Measurements from ENCODE around the gene EFHD1.
"Not testable (repeated sequence)": the region's sequence is repeated elsewhere in the genome, so short reads cannot be mapped to it uniquely, and the experiment has no call there.

Gene EFHD1

DNA sequence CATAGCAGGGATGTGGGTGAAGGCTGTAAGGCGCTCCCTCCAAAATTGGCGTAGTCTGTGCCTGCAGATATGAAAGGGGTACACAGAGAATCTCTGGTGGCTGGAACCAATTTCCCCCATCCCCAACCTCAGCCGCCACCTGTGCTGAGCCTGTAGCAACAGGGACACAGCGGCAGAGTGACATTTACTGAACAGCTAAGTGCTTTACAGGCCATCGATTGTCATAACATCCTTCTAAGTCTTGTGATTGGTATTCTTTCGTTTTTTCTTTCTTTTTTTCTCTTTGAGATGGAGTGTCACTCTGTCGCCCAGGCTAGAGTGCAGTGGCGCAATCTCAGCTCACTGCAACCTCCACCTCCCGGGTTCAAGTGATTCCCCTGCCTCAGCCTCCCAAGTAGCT is 12.2 kb upstream of the EFHD1 start:
- ATAC-seq, result no peak
- no peak for DNase-seq

DNA sequence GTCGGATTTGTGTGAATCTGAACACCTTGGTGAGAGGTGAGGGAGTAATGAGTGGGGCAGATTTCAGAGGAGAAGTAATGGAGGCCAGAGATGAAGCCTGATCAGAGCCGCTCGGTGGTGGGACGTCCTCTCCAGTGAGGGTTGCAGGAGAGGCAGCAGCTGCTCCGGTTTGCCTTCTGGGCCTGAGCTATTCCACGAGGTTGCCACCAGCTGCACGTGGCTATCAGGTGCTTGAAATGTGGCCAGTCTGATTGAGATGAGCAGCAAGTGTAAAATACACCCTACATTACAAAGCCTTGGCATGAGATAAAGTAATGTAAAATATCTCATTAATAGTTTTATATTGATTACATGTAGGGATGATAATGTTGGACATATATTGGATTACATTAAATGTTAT is 10.8 kb upstream of the EFHD1 start:
- ATAC-seq (no peak), DNase-seq (no peak)

DNA sequence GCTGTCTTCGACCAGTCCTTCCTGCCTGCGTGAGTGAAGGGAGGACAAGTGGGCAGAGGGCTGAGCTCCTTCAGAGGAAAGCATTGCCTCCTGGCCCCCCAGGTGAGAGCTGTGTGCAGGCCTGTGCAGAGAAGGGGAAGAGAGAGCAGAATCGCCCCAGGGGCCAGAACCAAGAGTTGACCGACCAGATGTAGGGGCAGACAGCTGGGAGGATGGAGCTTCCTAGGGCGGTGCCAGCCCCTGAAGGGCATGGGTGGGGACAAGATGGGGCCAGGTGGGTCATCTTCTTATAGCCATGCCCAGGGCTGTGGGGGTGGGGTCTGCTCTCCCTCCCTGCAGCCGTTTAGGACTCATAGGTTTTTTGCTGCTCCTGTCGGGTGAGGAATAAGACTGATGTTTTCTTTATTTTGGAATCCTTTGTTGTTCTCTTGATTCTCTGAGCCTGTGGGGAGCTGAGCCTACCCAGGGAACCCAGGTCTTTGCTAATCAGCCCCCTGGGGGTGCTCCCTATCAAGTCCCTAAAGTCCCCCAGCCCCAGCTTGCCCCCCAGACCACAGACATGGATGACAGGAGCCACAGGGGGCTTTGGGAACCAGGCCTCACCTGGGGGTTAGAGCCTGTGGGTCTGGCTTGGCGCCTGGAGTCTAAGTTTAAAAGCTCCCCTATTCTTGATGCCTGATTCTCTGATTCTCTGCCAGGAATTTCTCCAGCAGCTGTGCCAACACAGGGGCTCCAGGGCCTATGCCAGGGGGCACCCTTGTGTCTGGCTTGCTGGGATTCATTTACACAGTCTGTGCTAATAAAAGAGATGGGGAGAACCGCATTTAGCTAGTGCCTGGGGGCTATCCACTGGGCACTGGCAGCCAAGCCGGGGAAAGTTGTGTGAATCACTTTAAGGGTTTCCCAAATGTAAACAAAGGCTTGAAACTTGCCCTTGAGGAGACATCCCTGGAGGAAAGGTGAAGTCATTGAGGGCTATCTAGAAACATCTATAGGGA is 9.3 kb upstream of the EFHD1 start:
- no peak for DNase-seq
- ATAC-seq, result no peak

DNA sequence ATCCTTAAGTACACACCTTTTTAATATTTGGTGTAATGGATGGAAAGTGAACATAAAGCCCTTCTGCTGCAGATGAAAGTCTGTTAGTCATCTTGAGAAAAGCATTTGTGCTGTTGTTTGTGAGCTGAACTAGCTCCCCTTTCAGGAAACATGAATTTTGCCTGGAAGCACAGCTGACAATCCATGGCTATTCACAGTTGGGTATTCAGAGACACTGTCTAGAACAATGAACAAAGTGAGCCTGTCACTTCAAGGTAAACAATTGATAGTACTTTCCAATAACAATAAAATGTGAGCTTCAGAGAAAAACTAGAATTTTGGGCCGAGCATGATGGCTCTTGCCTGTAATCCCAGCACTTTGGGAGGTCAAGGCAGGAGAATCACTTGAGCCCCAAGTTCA is 6.8 kb upstream of the EFHD1 start:
- ATAC-seq, result no peak
- DNase-seq, result no peak

DNA sequence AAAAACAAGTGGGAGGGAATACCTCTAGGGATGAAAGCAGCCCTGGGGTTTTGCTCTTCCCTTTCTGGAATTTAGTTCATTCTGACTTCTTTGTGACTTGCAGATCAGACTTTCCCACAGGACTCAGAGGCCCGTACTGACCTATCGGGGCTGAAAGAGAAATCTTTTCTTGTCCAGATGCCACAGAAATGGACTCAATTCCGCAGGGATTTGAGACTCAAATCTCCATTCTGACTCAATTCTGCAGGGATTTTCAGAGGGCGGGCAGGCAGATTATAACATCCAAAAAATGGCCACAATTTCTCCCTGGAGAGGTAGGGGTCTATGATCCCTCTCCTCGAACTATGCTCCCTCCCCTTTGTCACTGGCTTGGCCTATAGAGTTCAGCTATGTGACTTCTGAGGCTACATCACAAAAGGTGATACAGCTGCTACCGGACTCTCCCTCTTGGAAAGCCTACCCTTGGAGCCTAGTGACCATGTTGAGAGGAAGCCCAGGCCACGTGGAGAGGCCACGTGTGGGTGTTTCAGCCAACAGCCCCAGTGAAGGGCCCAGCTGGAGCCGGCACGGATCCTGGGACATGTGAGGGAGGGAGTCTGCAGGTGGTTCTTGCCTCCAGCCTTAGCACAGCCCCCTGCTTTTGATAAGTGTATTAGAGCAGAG is 4.8 kb upstream of the EFHD1 start:
- DNase-seq, result no peak
- ATAC-seq, result no peak

DNA sequence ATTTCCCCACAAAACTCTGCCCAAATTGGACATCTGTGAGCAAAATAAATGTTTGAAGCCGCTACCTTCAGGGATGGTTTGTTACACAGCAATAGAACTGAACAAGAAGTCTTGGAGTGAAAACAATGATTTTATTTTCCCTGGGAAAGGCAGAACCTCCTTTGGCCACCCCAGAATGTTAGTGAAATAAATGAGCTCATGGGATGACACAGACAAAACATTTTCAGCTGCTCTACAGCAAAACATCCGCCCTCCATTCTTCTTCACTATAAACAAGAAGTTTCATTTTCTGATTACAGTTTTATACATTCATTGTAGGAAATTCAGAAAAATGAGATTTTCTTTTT is 4.3 kb upstream of the EFHD1 start:
- ATAC-seq (no peak), DNase-seq (no peak)

DNA sequence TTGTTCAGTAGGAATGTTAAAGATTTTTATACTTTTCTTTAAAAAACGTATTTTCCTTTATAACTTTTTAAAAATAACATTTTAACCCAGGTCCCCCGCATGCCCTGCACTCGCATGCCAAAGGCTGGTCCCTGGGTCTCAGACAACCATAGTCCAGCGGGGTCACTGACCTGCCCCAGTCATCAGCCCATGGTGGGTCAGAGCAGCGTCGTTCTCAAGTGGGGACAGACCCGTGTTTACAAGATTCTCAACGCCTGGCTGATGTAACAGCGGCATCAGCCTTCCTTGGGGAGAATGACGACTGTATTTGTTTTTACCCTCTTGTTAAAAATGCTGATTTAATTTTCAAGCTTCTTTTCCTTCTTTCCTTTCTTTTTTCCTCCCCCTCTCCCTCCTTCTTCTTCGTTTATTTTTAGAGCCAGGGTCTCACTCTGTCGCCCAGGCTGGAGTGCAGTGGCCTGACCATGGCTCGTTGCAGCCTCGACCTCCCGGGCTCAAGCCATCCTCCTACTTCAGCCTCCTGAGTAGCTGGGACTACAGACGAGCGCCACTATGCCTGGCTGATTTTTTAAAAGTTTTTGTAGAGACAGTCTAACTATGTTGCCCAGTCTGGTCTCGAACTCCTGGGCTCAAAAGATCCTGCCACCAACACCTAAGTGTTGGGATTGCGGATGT is 1.0 kb upstream of the EFHD1 start:
- ATAC-seq (no peak), DNase-seq (no peak)

DNA sequence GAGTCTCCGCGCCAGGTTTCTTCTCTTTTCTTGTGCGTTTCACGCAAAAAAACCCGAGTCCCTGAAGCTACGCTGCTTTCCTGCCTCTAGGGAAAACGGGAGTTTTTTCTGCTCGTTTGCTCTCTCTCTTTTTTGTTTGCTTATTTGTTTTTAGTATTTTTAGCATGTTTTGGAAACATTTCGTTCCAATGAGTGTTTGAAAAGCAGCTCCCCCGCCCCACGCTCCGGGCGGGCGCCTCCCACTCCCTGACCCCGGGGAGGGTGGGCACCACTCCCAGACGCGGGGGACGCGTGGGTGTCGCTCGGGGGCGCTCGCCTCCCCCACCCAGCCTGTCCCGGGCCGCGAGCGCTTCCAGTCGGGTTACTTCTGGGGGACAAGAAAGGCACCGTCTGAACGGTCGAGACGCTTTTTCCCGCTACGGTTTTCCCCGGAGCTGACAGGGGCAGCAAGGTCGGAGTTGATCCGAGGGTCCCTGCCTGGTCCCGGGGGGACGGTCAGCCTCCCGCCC is 446 bp upstream of the EFHD1 start:
- ATAC-seq, result no peak
- DNase-seq, result no peak

DNA sequence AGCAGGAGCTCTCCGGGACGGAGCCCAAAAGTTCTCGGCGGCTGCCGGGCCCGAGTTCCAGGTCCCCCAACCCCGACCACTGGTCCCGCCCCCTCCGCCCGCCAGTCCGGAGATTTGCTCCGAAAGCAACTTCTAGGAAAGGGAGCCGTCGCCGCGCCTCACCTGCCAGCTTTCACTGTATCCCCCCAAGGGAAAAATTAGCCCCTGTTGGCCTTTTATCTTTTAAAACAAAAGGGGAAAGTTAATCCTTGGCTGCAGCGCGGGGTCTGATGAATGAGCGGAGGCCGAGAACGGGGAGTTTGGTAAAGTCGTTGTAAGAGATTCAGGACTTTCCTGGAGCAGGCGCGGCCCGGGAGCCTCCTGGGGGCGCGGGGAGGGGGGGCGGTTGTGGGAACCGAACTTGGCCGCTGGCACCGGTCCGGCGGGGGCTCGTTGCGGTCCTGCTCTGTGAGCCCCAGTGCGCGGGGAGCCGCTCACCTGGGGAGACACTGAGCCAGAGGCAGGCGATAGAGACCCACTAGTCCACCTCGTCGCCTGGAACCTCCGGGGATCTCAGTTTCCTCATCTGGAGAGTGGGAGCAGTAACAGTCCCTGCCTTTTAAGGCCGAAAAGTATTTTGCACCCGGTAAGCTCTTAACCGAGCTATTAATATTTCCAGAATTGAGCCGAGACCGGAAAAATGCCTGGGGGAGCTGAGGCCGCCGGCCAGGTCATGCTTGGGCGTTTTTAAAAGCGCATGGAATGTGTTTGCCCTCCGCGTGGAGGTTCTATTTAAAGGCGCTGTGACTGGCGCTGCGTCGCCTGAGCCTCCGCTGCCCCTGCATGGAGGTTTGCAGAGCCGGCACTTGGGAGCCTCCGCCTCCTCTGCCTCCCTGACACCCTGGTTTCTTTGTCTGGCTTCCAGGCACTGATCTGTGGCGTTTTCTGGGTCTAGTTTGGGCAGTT is 1.1 kb downstream of the EFHD1 start:
- ATAC-seq (no peak), DNase-seq (no peak)

DNA sequence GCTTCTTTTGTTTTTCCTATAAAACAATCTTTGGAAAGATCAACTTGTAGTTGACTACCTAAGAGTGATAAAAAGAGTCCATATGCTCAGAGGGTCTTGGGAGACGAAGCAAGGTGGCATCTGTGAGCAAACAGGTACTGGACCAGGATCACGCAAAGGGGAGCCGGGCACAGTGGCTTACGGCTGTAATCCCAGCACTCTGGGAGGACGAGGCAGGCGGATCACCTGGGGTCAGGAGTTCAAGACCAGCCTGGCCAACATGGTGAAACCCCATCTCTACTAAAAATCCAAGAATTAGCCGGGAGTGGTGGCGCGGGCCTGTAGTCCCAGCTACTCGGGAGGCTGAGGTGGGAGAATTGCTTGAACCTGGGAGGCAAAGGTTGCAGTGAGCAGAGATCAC is 2.0 kb downstream of the EFHD1 start:
- DNase-seq, ATAC-seq: not testable (repeated sequence)

DNA sequence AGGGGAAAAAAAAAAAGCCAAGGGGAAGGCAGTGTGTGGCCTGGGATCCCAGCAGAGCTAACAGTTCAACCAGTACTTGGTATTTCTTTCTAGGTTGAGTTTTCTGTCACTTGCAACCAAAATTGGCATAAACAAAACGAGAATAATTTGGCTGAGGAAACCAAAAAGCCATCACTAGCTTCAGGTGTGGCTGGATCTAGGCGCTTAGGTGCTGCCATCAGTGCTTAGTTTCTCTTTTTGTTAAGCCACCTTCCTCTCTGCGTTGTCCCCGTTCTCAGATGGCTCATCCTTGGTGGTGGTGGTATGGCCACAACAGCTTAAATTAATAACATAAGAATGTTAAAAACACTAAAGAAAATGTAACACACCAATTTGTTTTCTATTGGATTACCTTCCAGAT is 2.4 kb downstream of the EFHD1 start:
- DNase-seq (no peak), ATAC-seq (no peak)

DNA sequence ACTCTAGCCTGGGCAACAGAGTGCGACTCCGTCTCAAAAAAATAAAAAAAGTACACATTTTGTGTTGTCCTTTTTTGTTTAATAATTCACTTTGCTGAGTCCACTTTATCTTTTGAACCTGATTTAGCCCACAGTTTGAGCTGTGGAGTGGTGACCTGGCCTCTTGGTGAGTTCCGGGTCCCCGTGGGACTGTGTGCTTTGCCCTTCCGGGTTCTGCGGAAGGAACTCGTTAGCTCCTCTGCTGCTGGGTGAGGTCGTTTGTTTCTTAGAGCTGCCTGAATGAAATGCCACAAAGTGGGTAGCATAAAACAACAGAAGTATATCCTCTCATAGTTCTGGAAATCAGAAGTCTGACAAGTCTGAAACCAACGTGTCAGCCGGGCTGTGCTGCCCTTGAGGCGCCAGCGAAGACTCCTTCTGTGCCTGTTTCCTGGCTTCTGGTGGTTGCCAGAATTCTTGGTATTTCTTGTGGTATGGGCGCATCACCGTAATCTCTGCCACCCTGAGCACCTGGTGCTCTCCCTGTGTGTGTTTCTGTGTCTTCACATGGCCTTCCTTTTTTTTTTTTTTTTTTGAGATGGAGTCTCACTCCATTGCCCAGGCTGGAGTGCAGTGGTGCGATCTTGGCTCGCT is 3.5 kb downstream of the EFHD1 start:
- DNase-seq (no peak), ATAC-seq (no peak)

DNA sequence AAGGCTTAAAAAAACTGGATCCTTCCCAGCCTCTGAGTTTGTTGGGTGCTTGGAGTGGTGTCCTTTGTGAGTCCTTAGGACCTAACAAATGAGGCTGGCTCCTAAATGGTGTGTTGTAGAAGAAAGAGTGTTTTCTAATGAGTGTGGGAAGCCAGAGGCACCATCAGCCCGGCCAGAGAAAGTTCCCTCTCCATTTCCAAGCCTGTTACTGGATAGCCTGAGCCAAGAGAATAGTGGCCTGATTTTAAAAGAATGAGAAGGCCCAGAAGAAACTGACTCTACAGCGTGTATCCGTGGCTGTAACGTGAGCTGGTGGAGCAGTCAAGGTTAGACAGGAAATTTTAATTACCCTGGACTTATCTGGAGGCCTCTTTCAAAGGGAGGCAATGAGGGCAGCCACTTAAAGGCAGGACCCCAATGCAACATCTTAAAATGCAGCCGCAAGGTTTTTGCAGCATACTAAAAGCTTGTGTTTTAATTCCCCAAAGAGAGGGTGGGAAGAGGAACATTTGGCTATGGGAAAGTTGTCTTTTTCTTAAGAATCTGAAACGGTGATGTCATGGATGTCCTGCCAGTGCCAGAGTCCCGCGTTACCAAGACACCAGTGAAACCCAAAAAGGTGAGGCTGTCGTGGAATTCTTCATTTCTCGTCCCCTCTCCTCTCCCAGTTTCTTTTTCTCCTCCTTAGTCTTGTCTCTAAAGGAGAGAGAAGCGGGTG is 4.6 kb downstream of the EFHD1 start:
- DNase-seq (no peak), ATAC-seq (no peak)

DNA sequence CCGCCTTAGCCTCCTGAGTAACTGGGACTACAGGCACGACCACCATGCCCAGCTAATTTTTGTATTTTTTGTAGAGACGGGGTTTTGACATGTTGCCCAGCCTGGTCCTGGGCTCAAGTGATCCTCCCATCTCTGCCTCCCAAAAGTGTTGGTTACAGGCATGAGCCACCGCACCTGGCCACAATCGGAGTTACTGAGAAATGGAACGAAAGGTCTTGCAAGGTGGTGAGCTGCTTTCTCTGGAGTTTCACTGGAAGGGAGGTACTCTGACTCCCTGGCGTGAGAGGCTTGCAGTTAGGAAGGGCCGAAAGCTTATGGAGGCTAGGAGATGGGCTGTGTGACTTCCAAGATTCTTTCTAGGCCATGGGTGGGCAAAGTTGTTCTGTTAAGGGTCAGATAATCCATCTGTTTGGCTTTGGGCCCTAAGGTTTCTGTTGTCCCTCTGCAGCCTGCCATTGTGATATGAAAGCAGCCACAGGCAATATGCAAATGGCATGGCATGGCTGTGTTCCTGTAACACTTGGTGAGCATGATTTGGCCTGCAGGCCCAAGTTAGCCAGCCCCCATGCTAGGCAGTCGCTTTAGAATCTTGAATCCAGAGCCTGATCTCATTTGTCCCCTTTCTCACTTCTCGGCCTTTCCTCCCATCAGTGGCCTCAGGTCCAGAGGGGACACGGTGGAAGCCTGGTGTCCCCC is 7.9 kb downstream of the EFHD1 start:
- DNase-seq, result no peak
- no peak for ATAC-seq

DNA sequence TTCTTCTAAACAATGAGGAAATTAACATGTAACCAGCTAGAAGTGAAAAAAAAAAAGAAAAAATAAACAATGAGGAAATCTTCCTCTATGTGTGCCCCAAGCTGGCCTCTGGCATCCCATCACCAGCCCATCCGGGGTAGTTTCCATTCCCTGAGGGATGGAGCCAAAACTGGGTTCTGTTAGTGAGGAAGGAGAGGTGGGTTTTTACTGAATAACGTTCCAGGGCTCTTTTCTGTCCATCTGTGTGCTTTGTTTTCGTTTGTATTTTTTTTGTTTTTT is 9.7 kb downstream of the EFHD1 start:
- ATAC-seq (no peak), DNase-seq (no peak)

DNA sequence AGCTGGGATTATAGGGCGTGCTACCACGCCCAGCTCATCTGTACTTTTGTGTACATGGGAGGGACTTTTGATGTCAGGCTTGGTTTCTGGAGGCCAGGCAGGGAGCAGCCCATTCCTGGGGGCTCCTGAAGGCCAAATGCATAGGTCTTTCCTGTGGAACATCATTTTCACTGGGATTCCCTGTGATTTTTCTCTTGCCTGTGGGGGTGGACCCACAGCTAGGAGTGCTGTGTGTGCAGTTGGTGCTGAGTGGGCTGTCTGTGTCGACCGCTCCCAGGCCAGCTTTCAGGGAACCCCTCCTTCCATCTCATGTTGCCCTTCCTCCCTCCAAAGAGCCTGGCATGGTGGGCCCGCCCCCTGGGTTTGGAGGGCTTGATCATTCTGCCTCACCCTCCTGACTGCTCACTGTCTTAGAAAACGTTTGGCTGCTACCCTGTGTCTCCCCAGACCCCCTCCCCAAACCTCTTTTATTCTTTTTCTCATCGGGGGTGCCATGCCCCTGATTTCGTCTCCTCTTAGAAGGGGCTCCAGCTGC is 10.5 kb downstream of the EFHD1 start:
- ATAC-seq (no peak), DNase-seq (no peak)

DNA sequence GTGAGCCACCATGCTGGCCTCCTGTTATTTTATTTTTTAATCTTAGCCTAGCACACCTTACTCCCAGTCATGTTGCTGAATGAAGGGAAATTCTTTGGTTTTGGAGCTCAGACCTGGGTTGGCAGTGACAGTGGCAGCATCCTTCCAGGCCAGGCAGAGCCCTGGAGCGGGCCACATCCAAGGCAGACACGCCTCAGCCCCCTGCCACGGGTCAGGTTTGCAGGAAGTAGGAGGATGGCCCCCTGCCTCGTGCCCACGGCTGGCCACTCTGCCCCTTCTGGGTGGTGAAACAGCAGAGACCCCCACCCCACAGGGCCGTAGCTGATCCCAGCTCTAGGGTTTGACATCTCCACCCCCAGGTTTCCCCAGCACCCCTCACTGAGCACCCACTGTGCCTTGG is 11.7 kb downstream of the EFHD1 start:
- DNase-seq (no peak), ATAC-seq (no peak)

DNA sequence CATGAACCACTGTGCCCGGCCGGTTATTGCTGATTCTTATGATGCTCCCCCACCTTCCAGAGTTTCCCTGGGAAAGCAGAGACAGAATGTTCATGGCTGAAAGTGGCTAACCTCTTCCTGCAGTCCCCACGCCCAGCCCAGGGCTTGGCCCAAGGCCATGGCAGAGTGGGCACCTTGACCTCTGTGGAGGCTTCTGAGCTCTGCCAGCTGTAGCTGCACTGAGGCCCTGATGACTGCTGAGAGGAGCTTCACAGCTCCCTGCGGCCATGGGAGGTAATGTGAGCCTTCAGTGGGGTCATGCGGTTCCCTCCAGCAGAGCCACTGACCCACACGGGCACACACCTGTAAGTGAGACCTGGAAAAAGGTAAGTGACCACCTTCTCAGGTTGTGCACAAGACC is 13.3 kb downstream of the EFHD1 start:
- DNase-seq (no peak), ATAC-seq (no peak)

DNA sequence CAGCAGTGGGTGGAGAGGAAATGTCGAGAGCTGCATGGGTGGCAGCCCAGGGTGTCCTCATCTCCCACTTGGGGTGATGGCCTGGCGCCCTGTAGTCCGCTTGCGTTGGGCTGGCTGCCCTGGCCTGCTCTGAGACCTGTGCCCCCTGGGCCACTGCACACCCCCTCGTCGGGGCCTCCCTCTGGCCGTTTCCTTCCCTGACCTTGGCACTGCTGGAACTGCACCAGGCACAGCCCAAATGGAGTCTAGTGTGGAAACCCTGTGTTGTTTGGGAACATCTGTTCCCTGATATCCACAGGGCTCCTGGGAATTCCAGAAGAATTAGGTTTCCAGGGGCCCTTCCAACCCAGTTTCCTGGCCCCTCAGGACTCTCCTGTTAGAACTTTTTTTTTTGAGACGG is 13.9 kb downstream of the EFHD1 start:
- ATAC-seq (no peak), DNase-seq (no peak)

DNA sequence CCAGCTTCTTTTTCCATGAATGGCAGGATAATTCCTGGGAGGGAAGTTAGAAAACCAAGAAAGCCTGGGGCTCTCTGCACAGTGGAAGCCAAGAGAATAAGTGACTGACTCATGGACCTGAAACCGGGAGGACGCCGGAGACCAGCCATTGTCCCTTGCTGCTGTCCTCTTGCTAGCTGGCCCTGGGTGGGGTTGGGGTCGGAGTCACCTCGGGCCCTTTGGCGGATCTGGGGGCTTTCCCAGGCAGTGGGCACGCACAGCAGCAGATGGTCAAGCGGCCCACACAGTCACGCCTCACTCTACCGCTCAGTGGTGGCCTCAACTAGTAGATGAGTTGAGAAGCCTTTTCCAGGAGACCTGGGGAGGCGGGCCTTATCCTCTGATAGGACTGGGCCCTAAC is 15.6 kb downstream of the EFHD1 start:
- no peak for ATAC-seq

More for the DNA sequence above, 15.6 kb downstream of the EFHD1 start:
- no peak for DNase-seq

Data from stimulated activated naive CD8-positive, alpha-beta T cell treated with anti-CD3 and anti-CD28 coated beads, Interleukin-15, Interleukin-2, amounts not matched to agents 100 U/mL and 50 U/mL, for 24 hours (primary cell).